ENCODE measurements around the gene RELA. TPM values are rescaled to one million over a fixed set of nuclear protein-coding genes. Genes with fewer than 3 reads are reported as not detected.

Gene RELA
- total and polyA plus RNA-seq, 2 experiments from 2014 or later, result 18.5 to 22.8 TPM

DNA sequence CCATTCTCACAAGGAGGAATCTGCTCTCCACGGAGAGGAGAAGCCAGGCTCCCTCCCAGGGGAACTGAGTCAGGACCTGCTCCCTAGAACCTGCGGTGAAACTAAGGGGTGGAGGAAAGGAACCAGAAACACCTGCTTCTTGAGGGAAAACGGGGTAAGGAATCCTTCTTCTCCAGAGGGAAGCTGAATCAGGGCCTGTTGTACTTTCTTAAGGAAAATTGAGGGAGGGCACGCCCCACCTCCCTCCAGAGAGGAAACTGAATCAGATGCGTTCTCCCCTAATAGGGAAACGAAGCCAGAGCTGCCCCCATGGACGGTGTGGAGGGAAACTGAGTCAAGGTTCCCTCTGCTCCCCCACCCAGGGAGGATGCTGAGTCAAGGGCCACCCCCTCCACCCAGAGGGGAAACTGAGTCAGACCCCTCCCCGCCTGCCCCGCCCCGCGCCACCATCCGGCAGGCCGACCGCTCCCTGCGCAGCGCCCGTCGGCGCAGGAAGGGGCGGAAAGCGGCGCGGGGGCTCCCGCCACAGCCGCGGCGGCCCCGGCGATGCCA is 393 bp downstream of the RELA start:
- peaks cover 36% of the 10 kb centered on the region for H3K36me3 Mint-ChIP-seq (ENCODE audit: low read depth)
- no peak for TF ChIP-seq ZNF114 (CRISPR knock-in tag; IDR thresholded peaks at IDR 0.05)
- TF ChIP-seq, protein P1, sequence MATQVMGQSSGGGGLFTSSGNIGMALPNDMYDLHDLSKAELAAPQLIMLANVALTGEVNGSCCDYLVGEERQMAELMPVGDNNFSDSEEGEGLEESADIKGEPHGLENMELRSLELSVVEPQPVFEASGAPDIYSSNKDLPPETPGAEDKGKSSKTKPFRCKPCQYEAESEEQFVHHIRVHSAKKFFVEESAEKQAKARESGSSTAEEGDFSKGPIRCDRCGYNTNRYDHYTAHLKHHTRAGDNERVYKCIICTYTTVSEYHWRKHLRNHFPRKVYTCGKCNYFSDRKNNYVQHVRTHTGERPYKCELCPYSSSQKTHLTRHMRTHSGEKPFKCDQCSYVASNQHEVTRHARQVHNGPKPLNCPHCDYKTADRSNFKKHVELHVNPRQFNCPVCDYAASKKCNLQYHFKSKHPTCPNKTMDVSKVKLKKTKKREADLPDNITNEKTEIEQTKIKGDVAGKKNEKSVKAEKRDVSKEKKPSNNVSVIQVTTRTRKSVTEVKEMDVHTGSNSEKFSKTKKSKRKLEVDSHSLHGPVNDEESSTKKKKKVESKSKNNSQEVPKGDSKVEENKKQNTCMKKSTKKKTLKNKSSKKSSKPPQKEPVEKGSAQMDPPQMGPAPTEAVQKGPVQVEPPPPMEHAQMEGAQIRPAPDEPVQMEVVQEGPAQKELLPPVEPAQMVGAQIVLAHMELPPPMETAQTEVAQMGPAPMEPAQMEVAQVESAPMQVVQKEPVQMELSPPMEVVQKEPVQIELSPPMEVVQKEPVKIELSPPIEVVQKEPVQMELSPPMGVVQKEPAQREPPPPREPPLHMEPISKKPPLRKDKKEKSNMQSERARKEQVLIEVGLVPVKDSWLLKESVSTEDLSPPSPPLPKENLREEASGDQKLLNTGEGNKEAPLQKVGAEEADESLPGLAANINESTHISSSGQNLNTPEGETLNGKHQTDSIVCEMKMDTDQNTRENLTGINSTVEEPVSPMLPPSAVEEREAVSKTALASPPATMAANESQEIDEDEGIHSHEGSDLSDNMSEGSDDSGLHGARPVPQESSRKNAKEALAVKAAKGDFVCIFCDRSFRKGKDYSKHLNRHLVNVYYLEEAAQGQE (IDR thresholded peaks at IDR 0.05; ENCODE audit: unreplicated experiment), result no peak
- no peak for TF ChIP-seq CREB1 (CRISPR knock-in tag; IDR thresholded peaks at IDR 0.05; ENCODE audit: low read depth)
- TF ChIP-seq POLR2AphosphoS5 (IDR thresholded peaks at IDR 0.05; ENCODE audit: low read depth), result no peak
- no peak for TF ChIP-seq JUNB (IDR thresholded peaks at IDR 0.05; ENCODE audit: unreplicated experiment)
- no peak for TF ChIP-seq ZNF331 (CRISPR knock-in tag; IDR thresholded peaks at IDR 0.05; ENCODE audit: low read depth)
- TF ChIP-seq, protein P2, sequence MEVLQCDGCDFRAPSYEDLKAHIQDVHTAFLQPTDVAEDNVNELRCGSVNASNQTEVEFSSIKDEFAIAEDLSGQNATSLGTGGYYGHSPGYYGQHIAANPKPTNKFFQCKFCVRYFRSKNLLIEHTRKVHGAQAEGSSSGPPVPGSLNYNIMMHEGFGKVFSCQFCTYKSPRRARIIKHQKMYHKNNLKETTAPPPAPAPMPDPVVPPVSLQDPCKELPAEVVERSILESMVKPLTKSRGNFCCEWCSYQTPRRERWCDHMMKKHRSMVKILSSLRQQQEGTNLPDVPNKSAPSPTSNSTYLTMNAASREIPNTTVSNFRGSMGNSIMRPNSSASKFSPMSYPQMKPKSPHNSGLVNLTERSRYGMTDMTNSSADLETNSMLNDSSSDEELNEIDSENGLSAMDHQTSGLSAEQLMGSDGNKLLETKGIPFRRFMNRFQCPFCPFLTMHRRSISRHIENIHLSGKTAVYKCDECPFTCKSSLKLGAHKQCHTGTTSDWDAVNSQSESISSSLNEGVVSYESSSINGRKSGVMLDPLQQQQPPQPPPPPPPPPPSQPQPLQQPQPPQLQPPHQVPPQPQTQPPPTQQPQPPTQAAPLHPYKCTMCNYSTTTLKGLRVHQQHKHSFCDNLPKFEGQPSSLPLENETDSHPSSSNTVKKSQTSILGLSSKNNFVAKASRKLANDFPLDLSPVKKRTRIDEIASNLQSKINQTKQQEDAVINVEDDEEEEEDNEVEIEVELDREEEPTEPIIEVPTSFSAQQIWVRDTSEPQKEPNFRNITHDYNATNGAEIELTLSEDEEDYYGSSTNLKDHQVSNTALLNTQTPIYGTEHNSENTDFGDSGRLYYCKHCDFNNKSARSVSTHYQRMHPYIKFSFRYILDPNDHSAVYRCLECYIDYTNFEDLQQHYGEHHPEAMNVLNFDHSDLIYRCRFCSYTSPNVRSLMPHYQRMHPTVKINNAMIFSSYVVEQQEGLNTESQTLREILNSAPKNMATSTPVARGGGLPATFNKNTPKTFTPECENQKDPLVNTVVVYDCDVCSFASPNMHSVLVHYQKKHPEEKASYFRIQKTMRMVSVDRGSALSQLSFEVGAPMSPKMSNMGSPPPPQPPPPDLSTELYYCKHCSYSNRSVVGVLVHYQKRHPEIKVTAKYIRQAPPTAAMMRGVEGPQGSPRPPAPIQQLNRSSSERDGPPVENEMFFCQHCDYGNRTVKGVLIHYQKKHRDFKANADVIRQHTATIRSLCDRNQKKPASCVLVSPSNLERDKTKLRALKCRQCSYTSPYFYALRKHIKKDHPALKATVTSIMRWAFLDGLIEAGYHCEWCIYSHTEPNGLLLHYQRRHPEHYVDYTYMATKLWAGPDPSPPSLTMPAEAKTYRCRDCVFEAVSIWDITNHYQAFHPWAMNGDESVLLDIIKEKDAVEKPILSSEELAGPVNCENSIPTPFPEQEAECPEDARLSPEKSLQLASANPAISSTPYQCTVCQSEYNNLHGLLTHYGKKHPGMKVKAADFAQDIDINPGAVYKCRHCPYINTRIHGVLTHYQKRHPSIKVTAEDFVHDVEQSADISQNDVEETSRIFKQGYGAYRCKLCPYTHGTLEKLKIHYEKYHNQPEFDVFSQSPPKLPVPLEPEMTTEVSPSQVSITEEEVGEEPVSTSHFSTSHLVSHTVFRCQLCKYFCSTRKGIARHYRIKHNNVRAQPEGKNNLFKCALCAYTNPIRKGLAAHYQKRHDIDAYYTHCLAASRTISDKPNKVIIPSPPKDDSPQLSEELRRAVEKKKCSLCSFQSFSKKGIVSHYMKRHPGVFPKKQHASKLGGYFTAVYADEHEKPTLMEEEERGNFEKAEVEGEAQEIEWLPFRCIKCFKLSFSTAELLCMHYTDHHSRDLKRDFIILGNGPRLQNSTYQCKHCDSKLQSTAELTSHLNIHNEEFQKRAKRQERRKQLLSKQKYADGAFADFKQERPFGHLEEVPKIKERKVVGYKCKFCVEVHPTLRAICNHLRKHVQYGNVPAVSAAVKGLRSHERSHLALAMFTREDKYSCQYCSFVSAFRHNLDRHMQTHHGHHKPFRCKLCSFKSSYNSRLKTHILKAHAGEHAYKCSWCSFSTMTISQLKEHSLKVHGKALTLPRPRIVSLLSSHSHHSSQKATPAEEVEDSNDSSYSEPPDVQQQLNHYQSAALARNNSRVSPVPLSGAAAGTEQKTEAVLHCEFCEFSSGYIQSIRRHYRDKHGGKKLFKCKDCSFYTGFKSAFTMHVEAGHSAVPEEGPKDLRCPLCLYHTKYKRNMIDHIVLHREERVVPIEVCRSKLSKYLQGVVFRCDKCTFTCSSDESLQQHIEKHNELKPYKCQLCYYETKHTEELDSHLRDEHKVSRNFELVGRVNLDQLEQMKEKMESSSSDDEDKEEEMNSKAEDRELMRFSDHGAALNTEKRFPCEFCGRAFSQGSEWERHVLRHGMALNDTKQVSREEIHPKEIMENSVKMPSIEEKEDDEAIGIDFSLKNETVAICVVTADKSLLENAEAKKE (CRISPR knock-in tag; IDR thresholded peaks at IDR 0.05), result no peak
- no peak for TF ChIP-seq STAT1 (IDR thresholded peaks at IDR 0.05; ENCODE audit: unreplicated experiment)
- TF ChIP-seq EZH2 (IDR thresholded peaks at IDR 0.05; ENCODE audit: low read depth, unreplicated experiment), result no peak
- TF ChIP-seq NANOG (IDR thresholded peaks at IDR 0.05; ENCODE audit: borderline replicate concordance), result no peak
- TF ChIP-seq, protein P3, sequence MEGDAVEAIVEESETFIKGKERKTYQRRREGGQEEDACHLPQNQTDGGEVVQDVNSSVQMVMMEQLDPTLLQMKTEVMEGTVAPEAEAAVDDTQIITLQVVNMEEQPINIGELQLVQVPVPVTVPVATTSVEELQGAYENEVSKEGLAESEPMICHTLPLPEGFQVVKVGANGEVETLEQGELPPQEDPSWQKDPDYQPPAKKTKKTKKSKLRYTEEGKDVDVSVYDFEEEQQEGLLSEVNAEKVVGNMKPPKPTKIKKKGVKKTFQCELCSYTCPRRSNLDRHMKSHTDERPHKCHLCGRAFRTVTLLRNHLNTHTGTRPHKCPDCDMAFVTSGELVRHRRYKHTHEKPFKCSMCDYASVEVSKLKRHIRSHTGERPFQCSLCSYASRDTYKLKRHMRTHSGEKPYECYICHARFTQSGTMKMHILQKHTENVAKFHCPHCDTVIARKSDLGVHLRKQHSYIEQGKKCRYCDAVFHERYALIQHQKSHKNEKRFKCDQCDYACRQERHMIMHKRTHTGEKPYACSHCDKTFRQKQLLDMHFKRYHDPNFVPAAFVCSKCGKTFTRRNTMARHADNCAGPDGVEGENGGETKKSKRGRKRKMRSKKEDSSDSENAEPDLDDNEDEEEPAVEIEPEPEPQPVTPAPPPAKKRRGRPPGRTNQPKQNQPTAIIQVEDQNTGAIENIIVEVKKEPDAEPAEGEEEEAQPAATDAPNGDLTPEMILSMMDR (conservative IDR thresholded peaks at IDR 0.05; ENCODE audit: low read depth in 2 of 2), result no peak
- TF ChIP-seq, protein P4, sequence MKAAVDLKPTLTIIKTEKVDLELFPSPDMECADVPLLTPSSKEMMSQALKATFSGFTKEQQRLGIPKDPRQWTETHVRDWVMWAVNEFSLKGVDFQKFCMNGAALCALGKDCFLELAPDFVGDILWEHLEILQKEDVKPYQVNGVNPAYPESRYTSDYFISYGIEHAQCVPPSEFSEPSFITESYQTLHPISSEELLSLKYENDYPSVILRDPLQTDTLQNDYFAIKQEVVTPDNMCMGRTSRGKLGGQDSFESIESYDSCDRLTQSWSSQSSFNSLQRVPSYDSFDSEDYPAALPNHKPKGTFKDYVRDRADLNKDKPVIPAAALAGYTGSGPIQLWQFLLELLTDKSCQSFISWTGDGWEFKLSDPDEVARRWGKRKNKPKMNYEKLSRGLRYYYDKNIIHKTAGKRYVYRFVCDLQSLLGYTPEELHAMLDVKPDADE (IDR thresholded peaks at IDR 0.05), result no peak
- TF ChIP-seq EZH2phosphoT487 (IDR thresholded peaks at IDR 0.05; ENCODE audit: unreplicated experiment), result no peak
- peaks cover 13% of the 10 kb centered on the region; the same call in 1 of the 2 replicates for H3K36me3 ChIP-seq (ENCODE audit: insufficient read depth)
- no peaks in the 10 kb centered on the region; the same call in 1 of the 2 replicates for H3K4me1 ChIP-seq (ENCODE audit: insufficient read depth)
- peak overlapping the region; percentile 95 for H3K4me3 ChIP-seq
- H3K27ac ChIP-seq (ENCODE audit: low read depth), result 0 out of 2 replicates have a peak overlapping the region, but pooled peaks have one; percentile 39
- no peak overlapping the region for H2AFZ ChIP-seq
- no peaks in the 10 kb centered on the region; the same call in 1 of the 2 replicates for H4K20me1 ChIP-seq (replicated peaks; ENCODE audit: insufficient read depth)
- peaks cover 7% of the 10 kb centered on the region for H3K4me1 Mint-ChIP-seq
- no peak overlapping the region for H3K27ac Mint-ChIP-seq
- H3K79me2 ChIP-seq (replicated peaks; ENCODE audit: insufficient read depth), result peaks cover 14% of the 10 kb centered on the region
- no peak for DNase-seq (ENCODE audit: low spot score)
- H3K9me2 ChIP-seq (ENCODE audit: insufficient read depth), result no peaks in the 10 kb centered on the region
- H3F3A ChIP-seq (replicated peaks; ENCODE audit: low read depth), result 0 out of 2 replicates have a peak, but pooled peaks cover 3% of the 10 kb centered on the region
- ATAC-seq, result no peak
- peak overlapping the region; percentile 98 for H3K4me2 ChIP-seq
- H3K27me3 Mint-ChIP-seq (ENCODE audit: insufficient read depth, low read depth, poor library complexity), result peaks cover 7% of the 10 kb centered on the region
- H3K27me3 ChIP-seq (ENCODE audit: insufficient read depth), result no peaks in the 10 kb centered on the region
- no peaks in the 10 kb centered on the region for H3K9me3 Mint-ChIP-seq
- H3K4me3 Mint-ChIP-seq, result peak overlapping the region; percentile 84
